GM12865 (cell line): ENCODE measurements around the gene TAF4B.

Experiments used
- DNase-seq: peaks from one replicate; pipeline ENCODE4 v3.0.0; 2010; ENCODE audit warnings: low read depth
- H3K4me3 ChIP-seq: 2 replicates; pipeline ENCODE4 v1.5.1; 2011; ENCODE audit warnings: mild to moderate bottlenecking, low read depth, low read length, control low read depth
- TF ChIP-seq, protein P1 (sequence below): IDR thresholded peaks from 2 replicates; pipeline ENCODE4 v1.5.1; 2011; ENCODE audit warnings: low read length, control low read depth, low read depth, inconsistent platforms; ENCODE audit not compliant: insufficient read depth; ENCODE audit errors: missing control alignments

The TAF4B gene

DNA sequence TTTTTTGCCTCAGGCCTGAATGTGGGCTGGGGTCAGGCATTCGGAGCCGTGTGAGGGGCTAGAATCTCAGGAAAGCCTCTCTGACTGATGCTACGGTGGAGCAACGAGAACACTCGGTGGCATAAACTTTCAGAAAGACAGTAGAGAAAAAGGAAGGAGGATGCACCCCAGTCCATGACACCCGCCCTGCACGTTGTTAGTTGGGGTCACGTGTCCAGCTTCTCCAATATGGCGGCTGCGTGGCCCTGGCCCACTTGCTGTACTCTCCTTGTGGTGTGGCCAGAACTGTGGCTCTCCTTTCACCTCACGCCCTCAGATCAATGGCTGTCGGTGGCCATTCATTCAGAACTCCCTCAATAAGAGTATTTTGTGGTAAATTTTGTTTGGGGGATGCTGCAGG is 190.9 kb downstream of the TAF4B start:
- DNase-seq, result no peak
- H3K4me3 ChIP-seq, result no peak overlapping the region
- TF ChIP-seq, protein P1, sequence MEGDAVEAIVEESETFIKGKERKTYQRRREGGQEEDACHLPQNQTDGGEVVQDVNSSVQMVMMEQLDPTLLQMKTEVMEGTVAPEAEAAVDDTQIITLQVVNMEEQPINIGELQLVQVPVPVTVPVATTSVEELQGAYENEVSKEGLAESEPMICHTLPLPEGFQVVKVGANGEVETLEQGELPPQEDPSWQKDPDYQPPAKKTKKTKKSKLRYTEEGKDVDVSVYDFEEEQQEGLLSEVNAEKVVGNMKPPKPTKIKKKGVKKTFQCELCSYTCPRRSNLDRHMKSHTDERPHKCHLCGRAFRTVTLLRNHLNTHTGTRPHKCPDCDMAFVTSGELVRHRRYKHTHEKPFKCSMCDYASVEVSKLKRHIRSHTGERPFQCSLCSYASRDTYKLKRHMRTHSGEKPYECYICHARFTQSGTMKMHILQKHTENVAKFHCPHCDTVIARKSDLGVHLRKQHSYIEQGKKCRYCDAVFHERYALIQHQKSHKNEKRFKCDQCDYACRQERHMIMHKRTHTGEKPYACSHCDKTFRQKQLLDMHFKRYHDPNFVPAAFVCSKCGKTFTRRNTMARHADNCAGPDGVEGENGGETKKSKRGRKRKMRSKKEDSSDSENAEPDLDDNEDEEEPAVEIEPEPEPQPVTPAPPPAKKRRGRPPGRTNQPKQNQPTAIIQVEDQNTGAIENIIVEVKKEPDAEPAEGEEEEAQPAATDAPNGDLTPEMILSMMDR, result no peak

DNA sequence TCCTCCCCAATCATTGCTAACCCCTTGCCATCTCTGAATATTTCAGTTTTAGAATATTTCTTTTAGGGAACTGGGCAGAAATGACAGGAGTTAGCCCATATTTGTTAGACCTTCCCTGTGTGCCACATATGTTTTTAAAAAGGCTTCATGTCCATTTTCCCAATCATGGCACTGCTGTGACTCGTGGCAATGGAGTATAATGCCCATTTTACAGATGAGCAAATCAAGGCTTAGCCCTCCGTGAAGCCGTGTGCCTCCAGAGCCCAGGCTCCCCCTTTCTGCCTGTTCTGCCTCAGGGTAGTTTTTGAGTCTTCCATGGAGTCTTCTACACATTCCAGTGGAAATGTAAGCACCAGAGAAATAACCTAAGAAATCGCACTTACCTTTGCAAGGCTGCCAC is 192.0 kb downstream of the TAF4B start:
- DNase-seq, result no peak
- TF ChIP-seq, protein P1, result no peak
- no peak overlapping the region for H3K4me3 ChIP-seq

DNA sequence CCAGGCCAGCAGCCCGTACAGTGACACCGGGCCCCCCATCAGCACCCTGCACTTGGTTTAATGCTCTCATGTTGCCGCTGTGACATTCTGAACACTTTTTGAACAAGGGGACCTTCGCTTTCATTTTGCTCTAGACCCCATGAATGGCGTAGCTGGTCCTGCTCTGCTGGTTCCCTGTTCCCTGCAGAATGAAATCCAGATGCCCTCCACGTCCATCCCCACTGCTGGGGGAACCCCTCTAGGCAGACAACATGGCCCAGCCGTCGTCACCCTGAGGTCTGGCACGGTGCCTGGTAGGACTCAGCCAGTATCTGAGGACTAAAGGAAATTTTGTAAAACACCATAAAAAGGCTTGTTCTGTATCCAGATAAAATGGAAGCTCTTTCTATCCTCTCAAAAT is 193.5 kb downstream of the TAF4B start:
- TF ChIP-seq, protein P1, result no peak
- no peak for DNase-seq
- no peak overlapping the region for H3K4me3 ChIP-seq

DNA sequence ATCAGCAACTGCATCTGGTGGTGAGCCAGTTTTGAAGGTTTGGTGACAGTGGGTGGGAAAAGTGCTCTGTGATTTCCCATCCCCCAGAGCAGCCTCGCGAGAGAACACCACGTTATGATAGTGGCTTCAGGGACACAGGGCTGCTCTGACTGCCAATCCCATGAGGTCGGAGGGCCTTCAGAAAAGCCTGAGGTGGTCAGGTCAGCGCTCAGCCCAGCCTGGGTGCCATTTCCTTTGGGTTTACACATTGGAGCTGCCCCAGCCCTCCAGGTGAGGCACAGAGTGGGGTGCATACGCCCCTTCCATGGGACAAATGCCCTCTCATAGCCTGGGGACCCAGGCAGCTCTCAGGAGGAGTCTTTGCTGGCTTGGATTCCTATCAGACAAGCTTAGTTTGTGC is 195.3 kb downstream of the TAF4B start:
- TF ChIP-seq, protein P1, result no peak
- H3K4me3 ChIP-seq, result no peak overlapping the region
- no peak for DNase-seq

DNA sequence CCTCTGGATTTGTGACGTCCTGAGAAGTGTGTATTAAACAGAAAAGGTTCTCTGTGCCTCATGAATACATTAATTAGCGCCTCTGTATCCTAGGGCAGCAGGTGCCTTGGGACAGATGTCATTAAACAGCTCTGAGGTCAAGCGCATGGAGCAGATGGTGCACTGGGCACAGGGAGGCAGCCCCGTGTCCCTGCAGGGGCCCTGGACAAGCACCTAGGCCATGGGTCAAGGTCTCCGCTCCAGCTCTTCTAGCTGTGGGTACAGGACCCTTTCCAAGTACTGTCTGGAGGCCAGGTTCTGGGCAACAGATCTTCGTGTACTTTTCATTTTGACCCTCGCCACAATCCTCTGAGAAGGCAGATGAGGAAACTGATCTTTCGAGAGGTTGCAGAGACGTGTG is 195.7 kb downstream of the TAF4B start:
- TF ChIP-seq, protein P1, result no peak
- no peak for DNase-seq
- no peak overlapping the region for H3K4me3 ChIP-seq

DNA sequence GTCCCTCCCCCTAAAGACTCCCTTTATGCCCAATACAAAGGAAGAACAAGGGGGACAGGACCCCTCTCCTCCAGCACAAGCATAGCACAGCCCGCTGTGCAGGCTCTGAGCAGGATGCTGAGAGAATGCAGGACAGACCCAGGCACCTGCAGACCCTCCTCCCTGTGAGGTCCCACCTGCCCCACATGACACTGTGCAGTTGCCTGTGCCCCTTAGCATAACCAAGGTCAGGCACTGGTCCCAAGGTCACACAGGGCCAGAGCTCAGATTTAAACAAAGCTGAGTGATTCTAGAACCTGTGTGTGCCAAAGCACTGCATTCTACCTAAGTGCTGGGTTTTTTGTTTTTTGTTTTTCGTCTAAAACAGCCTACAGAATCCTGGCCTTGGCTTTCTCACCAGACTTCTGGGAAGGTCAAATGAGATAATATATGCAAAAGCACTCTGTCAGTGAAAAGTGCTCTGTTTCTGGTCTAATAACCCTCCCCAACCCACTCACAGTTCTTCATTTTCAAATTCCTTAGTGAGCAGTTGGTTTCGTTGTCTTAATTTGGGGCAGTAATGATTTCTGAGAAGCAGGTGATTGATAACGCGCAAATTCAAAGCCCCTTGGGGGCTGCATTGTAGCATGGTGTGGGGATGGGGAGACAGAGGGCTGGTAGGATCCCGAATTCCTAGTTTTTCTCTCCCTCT is 196.4 kb downstream of the TAF4B start:
- no peak overlapping the region for H3K4me3 ChIP-seq
- DNase-seq, result peak; percentile 51
- TF ChIP-seq, protein P1, result no peak
